Panc1 (cell line): ENCODE data around the gene SLC15A1.

Source experiments
- POLR2AphosphoS5 ChIP-seq: IDR thresholded peaks from 2 replicates; pipeline ENCODE4 v1.6.1; 2012; ENCODE audit warnings: mild to moderate bottlenecking, low read depth, low read length, moderate library complexity
- TF ChIP-seq, protein P1 (sequence below): fragments of 450-650 bp; IDR thresholded peaks from 2 replicates; pipeline ENCODE4 v1.5.1; 2017; ENCODE audit warnings: mild to moderate bottlenecking
- TF ChIP-seq, protein P2 (sequence below), 2 experiments: IDR thresholded peaks; 2 replicates each; pipeline ENCODE4 v1.6.1; 2011 to 2012; ENCODE audit warnings: low read depth in 2 of 2, control low read depth in 1 of 2, low read length in 1 of 2, mild to moderate bottlenecking in 1 of 2, moderate library complexity in 1 of 2; ENCODE audit not compliant: insufficient read depth in 1 of 2

DNA sequence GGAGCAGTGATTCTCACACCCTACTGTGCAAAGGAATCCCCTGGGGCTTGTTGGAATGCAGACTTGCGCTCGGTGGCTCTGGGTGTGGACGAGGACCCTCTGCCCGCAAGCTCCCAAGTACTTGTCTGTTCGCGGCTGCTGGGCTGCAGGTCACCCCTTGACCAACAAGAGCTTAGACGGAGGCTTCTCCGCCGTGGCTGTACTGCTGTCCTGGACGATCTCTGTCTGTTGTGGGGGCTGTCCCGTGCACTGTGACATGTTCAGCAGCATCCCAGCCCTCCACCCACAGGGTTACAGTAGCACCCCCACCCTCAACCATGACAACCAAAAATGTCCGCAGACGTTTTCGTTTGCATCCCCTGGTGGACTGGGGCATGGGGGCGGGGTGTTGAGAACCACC lies 22.9 kb upstream of the SLC15A1 start:
- TF ChIP-seq, protein P1, sequence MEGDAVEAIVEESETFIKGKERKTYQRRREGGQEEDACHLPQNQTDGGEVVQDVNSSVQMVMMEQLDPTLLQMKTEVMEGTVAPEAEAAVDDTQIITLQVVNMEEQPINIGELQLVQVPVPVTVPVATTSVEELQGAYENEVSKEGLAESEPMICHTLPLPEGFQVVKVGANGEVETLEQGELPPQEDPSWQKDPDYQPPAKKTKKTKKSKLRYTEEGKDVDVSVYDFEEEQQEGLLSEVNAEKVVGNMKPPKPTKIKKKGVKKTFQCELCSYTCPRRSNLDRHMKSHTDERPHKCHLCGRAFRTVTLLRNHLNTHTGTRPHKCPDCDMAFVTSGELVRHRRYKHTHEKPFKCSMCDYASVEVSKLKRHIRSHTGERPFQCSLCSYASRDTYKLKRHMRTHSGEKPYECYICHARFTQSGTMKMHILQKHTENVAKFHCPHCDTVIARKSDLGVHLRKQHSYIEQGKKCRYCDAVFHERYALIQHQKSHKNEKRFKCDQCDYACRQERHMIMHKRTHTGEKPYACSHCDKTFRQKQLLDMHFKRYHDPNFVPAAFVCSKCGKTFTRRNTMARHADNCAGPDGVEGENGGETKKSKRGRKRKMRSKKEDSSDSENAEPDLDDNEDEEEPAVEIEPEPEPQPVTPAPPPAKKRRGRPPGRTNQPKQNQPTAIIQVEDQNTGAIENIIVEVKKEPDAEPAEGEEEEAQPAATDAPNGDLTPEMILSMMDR: no peak
- no peak for TF ChIP-seq POLR2AphosphoS5
- TF ChIP-seq, protein P2, sequence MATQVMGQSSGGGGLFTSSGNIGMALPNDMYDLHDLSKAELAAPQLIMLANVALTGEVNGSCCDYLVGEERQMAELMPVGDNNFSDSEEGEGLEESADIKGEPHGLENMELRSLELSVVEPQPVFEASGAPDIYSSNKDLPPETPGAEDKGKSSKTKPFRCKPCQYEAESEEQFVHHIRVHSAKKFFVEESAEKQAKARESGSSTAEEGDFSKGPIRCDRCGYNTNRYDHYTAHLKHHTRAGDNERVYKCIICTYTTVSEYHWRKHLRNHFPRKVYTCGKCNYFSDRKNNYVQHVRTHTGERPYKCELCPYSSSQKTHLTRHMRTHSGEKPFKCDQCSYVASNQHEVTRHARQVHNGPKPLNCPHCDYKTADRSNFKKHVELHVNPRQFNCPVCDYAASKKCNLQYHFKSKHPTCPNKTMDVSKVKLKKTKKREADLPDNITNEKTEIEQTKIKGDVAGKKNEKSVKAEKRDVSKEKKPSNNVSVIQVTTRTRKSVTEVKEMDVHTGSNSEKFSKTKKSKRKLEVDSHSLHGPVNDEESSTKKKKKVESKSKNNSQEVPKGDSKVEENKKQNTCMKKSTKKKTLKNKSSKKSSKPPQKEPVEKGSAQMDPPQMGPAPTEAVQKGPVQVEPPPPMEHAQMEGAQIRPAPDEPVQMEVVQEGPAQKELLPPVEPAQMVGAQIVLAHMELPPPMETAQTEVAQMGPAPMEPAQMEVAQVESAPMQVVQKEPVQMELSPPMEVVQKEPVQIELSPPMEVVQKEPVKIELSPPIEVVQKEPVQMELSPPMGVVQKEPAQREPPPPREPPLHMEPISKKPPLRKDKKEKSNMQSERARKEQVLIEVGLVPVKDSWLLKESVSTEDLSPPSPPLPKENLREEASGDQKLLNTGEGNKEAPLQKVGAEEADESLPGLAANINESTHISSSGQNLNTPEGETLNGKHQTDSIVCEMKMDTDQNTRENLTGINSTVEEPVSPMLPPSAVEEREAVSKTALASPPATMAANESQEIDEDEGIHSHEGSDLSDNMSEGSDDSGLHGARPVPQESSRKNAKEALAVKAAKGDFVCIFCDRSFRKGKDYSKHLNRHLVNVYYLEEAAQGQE (IDR thresholded peaks at IDR 0.05; ENCODE audit: insufficient read depth in 1 of 2, low read depth in 2 of 2, low read length in 1 of 2): no peak
